HepG2 (cell line): Measurements from ENCODE around the gene LACTBL1. TPM values are rescaled to one million over a fixed set of nuclear protein-coding genes. Genes with fewer than 3 reads are reported as not detected.
A peak's percentile ranks its signal among the peaks of the same experiment; 100 is the strongest.

ENCODE experiments used
- DNMT3B ChIP-seq: conservative IDR thresholded peaks from 2 replicates; pipeline ENCODE4 v1.6.1; 2016; ENCODE audit warnings: missing biosample characterization, control low read depth
- GTF3A ChIP-seq: sonication (generic); formaldehyde crosslinking; conservative IDR thresholded peaks from 2 replicates; pipeline ENCODE4 v1.4.0; 2020; ENCODE audit warnings: mild to moderate bottlenecking, missing genetic modification reagents
- ISL2 ChIP-seq: sonication (generic); formaldehyde crosslinking; IDR thresholded peaks from 2 replicates; pipeline ENCODE4 v1.5.0; 2020; ENCODE audit warnings: missing genetic modification reagents
- SMARCE1 ChIP-seq: fragments of 450-650 bp; IDR thresholded peaks from 2 replicates; pipeline ENCODE4 v1.6.1; 2017; ENCODE audit warnings: borderline replicate concordance
- SRSF1 ChIP-seq: fragments of 200-400 bp; formaldehyde crosslinking; optimal IDR thresholded peaks from 2 replicates; pipeline ENCODE3; 2017; ENCODE audit warnings: mild to moderate bottlenecking, low read depth, low read length, moderate library complexity
- ZFP82 ChIP-seq: sonication (generic); formaldehyde crosslinking; IDR thresholded peaks from 2 replicates; pipeline ENCODE4 v1.5.1; 2020; ENCODE audit warnings: mild to moderate bottlenecking, missing genetic modification reagents, borderline replicate concordance
- ZNF567 ChIP-seq: sonication (generic); formaldehyde crosslinking; IDR thresholded peaks from 2 replicates; pipeline ENCODE4 v1.8.1; 2023; ENCODE audit warnings: mild to moderate bottlenecking, missing genetic modification reagents, borderline replicate concordance
- ZNF781 ChIP-seq: sonication (generic); formaldehyde crosslinking; IDR thresholded peaks from 2 replicates; pipeline ENCODE4 v1.5.1; 2020; ENCODE audit warnings: borderline replicate concordance, mild to moderate bottlenecking, missing genetic modification reagents; ENCODE audit errors: not compliant biosample characterization
- polyA plus RNA-seq, 8 experiments: library from polyadenylated mRNA; depleted of rRNA in 3 of 8; stranded (reverse) in 7 of 8; unstranded in 1 of 8; fragments of >200 nt; fragmentation: Illumina TruSeq in 4 of 8; extraction: Trizol in 4 of 8; gene quantifications; 2 replicates each; pipeline versions ENCODE4 v1.2.1 to v1.2.3, GENCODE V29; 2011 to 2016; ENCODE audit warnings: low read depth in 4 of 8, missing spikeins in 1 of 8, mixed read lengths in 1 of 8; ENCODE audit not compliant: insufficient read depth in 1 of 8
- total RNA-seq, 5 experiments: library from RNA; depleted of rRNA; stranded (reverse); fragments of >200 nt; fragmentation: Illumina TruSeq; extraction: Trizol; gene quantifications; 2 replicates each; pipeline ENCODE4 v1.2.3, GENCODE V29; 2016; ENCODE audit warnings: low read depth in 1 of 5
- TF ChIP-seq, protein P1 (sequence below): sonication (generic); formaldehyde crosslinking; IDR thresholded peaks from 2 replicates; pipeline ENCODE4 v1.5.1; 2020; ENCODE audit warnings: missing genetic modification reagents, mild to moderate bottlenecking, borderline replicate concordance
- TF ChIP-seq, protein P2 (sequence below): IDR thresholded peaks from 2 replicates; pipeline ENCODE4 v1.6.1; 2016; ENCODE audit warnings: mild to moderate bottlenecking, missing biosample characterization, missing genetic modification reagents
- TF ChIP-seq, protein P3 (sequence below): sonication (generic); formaldehyde crosslinking; IDR thresholded peaks from 2 replicates; pipeline ENCODE4 v1.5.0; 2020; ENCODE audit warnings: mild to moderate bottlenecking, missing genetic modification reagents, borderline replicate concordance
- TF ChIP-seq, protein P4 (sequence below): sonication (generic); formaldehyde crosslinking; IDR thresholded peaks from 2 replicates; pipeline ENCODE4 v1.5.1; 2020; ENCODE audit warnings: mild to moderate bottlenecking, moderate library complexity, missing genetic modification reagents

Gene LACTBL1
- total and polyA plus RNA-seq, 2 of the 13 experiments (the other 11 are each of a cell fraction or from before 2014, with no cell fraction given), result 0.12 to 1.3 TPM

DNA sequence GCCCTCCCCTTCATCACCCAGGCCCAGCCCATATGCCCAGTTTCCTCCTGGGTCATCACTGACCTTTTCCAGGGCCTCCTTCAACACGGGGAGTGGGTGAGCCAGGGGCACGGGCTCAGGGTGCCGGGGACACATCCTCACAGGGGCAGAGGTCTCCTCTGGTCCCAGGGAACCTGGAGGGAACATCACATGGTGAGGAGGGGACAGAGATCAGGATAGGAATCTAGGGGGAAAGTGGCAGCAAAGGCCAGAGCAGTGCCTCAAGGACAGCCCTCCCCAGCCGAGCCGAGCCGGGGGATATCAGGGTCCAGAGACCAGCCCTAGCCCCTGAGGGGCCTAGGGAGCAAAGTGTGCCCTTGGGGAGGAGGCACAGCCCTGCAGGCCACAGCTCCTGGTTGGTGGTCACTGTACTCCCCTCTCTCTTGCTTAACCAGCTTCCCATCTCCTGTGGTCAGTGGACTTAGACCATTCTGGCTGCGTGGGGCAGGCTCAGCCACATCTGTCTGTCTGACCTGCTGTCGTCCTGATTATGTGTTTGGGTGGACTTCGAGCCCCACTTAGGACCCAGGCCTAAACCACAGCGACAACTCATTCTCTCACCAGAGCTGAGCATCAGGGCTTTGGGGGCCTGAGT, 9.5 kb downstream of the LACTBL1 start (continued):
- TF ChIP-seq, protein P1, sequence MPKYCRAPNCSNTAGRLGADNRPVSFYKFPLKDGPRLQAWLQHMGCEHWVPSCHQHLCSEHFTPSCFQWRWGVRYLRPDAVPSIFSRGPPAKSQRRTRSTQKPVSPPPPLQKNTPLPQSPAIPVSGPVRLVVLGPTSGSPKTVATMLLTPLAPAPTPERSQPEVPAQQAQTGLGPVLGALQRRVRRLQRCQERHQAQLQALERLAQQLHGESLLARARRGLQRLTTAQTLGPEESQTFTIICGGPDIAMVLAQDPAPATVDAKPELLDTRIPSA (CRISPR knock-in tag), result no peak
- TF ChIP-seq DNMT3B (CRISPR knock-in tag) (no peak), ZNF567 (CRISPR knock-in tag) (no peak), ZNF781 (CRISPR knock-in tag) (no peak), ISL2 (CRISPR knock-in tag) (peak; percentile 53; the same call in 1 of the 2 replicates), GTF3A (CRISPR knock-in tag) (no peak), SRSF1 (no peak), ZFP82 (CRISPR knock-in tag) (no peak), SMARCE1 (no peak)
- TF ChIP-seq, protein P2, sequence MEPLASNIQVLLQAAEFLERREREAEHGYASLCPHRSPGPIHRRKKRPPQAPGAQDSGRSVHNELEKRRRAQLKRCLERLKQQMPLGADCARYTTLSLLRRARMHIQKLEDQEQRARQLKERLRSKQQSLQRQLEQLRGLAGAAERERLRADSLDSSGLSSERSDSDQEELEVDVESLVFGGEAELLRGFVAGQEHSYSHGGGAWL (CRISPR knock-in tag), result 0 out of 2 replicates have a peak, but pooled peaks have one; percentile 21
- TF ChIP-seq, protein P3, sequence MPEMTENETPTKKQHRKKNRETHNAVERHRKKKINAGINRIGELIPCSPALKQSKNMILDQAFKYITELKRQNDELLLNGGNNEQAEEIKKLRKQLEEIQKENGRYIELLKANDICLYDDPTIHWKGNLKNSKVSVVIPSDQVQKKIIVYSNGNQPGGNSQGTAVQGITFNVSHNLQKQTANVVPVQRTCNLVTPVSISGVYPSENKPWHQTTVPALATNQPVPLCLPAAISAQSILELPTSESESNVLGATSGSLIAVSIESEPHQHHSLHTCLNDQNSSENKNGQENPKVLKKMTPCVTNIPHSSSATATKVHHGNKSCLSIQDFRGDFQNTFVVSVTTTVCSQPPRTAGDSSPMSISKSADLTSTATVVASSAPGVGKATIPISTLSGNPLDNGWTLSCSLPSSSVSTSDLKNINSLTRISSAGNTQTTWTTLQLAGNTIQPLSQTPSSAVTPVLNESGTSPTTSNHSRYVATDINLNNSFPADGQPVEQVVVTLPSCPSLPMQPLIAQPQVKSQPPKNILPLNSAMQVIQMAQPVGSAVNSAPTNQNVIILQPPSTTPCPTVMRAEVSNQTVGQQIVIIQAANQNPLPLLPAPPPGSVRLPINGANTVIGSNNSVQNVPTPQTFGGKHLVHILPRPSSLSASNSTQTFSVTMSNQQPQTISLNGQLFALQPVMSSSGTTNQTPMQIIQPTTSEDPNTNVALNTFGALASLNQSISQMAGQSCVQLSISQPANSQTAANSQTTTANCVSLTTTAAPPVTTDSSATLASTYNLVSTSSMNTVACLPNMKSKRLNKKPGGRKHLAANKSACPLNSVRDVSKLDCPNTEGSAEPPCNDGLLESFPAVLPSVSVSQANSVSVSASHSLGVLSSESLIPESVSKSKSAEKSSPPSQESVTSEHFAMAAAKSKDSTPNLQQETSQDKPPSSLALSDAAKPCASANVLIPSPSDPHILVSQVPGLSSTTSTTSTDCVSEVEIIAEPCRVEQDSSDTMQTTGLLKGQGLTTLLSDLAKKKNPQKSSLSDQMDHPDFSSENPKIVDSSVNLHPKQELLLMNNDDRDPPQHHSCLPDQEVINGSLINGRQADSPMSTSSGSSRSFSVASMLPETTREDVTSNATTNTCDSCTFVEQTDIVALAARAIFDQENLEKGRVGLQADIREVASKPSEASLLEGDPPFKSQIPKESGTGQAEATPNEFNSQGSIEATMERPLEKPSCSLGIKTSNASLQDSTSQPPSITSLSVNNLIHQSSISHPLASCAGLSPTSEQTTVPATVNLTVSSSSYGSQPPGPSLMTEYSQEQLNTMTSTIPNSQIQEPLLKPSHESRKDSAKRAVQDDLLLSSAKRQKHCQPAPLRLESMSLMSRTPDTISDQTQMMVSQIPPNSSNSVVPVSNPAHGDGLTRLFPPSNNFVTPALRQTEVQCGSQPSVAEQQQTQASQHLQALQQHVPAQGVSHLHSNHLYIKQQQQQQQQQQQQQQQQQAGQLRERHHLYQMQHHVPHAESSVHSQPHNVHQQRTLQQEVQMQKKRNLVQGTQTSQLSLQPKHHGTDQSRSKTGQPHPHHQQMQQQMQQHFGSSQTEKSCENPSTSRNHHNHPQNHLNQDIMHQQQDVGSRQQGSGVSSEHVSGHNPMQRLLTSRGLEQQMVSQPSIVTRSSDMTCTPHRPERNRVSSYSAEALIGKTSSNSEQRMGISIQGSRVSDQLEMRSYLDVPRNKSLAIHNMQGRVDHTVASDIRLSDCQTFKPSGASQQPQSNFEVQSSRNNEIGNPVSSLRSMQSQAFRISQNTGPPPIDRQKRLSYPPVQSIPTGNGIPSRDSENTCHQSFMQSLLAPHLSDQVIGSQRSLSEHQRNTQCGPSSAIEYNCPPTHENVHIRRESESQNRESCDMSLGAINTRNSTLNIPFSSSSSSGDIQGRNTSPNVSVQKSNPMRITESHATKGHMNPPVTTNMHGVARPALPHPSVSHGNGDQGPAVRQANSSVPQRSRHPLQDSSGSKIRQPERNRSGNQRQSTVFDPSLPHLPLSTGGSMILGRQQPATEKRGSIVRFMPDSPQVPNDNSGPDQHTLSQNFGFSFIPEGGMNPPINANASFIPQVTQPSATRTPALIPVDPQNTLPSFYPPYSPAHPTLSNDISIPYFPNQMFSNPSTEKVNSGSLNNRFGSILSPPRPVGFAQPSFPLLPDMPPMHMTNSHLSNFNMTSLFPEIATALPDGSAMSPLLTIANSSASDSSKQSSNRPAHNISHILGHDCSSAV (CRISPR knock-in tag), result no peak
- TF ChIP-seq, protein P4, sequence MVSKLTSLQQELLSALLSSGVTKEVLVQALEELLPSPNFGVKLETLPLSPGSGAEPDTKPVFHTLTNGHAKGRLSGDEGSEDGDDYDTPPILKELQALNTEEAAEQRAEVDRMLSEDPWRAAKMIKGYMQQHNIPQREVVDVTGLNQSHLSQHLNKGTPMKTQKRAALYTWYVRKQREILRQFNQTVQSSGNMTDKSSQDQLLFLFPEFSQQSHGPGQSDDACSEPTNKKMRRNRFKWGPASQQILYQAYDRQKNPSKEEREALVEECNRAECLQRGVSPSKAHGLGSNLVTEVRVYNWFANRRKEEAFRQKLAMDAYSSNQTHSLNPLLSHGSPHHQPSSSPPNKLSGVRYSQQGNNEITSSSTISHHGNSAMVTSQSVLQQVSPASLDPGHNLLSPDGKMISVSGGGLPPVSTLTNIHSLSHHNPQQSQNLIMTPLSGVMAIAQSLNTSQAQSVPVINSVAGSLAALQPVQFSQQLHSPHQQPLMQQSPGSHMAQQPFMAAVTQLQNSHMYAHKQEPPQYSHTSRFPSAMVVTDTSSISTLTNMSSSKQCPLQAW (CRISPR knock-in tag), result peak; percentile 54; the same call in 1 of the 2 replicates
